Prostate gland (tissue), 2 donors: ENCODE results near the gene DSCAML1. TPM values are rescaled to one million over a fixed set of nuclear protein-coding genes. Genes with fewer than 3 reads are reported as not detected.

Experiments used
- DNase-seq: peaks from one replicate; pipeline ENCODE4 v3.0.0-alpha.2; 2019; ENCODE audit warnings: low spot score
- H3K27ac ChIP-seq, 2 donors: fragments of 200-600 bp; sonication (generic); 2 replicates each; pipeline ENCODE4 v1.5.1; 2017 to 2019
- H3K27me3 ChIP-seq: fragments of 200-600 bp; sonication (generic); replicated peaks from 2 replicates; pipeline ENCODE4 v1.5.1; 2019; ENCODE audit not compliant: insufficient read depth
- H3K36me3 ChIP-seq, 2 donors: fragments of 200-600 bp; sonication (generic); 1 replicate in 1 of 2; 2 replicates in 1 of 2; pipeline versions ENCODE4 v1.5.1 to v1.8.1; 2017 to 2019
- H3K4me1 ChIP-seq: fragments of 200-600 bp; sonication (generic); replicated peaks from 2 replicates; pipeline ENCODE4 v1.5.1; 2019
- H3K4me3 ChIP-seq, 2 donors: fragments of 200-600 bp; sonication (generic); 2 replicates each; pipeline ENCODE4 v1.5.1; 2017 to 2019
- H3K9me3 ChIP-seq: fragments of 200-600 bp; sonication (generic); 2 replicates; pipeline ENCODE4 v1.5.1; 2017
- POLR2A ChIP-seq: fragments of 450-650 bp; IDR thresholded peaks from one replicate; pipeline ENCODE4 v1.6.1; 2016; ENCODE audit warnings: antibody characterized with exemption, mild to moderate bottlenecking
- POLR2AphosphoS5 ChIP-seq: sonication (generic); formaldehyde crosslinking; IDR thresholded peaks from one replicate; pipeline ENCODE4 v1.6.1; 2017; ENCODE audit warnings: antibody characterized with exemption
- WGBS: methylation state at CpG from one replicate; pipeline ENCODE4 v1.1.5; 2018; 5-methylcytosine and 5-hydroxymethylcytosine counted together
- intact Hi-C: fragments of 100-400 bp; cut with DNase I; formaldehyde crosslinking; loops from one replicate; pipeline ENCODE4 v1.14.2; 2022
- total RNA-seq, 2 donors: library from RNA; depleted of rRNA; stranded (reverse); fragments of >200 nt; gene quantifications; one replicate each; pipeline ENCODE4 v1.1.0, GENCODE V29; 2016
- TF ChIP-seq, protein P1 (sequence below), 4 experiments: fragments of 200-600 bp in 2 of 4; fragments of 450-650 bp in 2 of 4; sonication (generic) in 2 of 4; IDR thresholded peaks; 1 replicate in 3 of 4; 2 replicates in 1 of 4; pipeline ENCODE4 v1.5.1; 2016 to 2019; ENCODE audit warnings: antibody characterized with exemption in 4 of 4, mild to moderate bottlenecking in 2 of 4, moderate library complexity in 2 of 4

Gene DSCAML1
- total RNA-seq, 2 donors from 2014 or later = 0.14 to 2.8 TPM

DNA sequence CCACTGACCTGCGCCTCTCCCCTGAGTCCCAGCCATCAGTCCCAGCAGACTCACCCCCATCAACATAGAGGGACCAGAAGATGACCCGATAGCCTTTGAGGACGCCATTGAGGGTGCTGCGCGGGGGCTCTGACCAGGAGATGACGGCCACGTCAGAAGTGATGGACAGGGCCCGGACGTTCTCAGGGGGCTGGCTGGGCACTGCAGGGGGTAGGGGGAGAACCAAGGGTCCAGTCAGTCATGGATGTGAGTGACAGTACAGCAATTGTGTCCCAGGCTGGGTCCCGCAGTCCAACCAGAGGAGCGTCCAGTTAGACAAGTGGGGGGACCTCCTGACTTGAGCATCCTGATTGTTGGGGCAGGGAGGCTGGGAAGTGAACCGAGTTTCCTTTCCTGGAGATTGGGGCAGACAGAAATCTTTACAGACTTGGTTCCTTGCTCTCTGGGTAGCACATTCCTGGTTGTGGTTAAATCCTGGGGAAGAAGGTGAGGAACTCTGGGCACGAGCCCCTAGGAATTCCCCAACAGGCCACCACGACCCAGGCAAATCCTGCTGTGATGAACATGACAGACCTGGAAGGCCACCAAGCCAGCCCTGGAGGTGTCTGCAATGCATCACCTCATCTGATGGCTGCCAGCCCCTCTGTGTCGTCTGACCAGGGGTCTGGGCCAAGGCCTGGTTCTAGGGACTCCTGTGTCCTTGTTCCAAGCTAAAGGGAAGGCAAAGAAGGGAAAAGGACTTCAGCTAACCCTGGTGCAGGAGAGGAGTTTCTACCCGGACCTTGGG is 335.4 kb downstream of the DSCAML1 start:
- Histone ChIP-seq H3K4me1 (no peaks in the 10 kb centered on the region), H3K9me3 (no peaks in the 10 kb centered on the region), H3K27me3 (no peaks in the 10 kb centered on the region), H3K27ac (no peak overlapping the region), H3K36me3 (no peaks in the 10 kb centered on the region), H3K4me3 (no peak overlapping the region)
- 91% methylated on average over 16 of the region's 16 CpGs for WGBS
- intact Hi-C loops = no loop called here
- TF ChIP-seq POLR2AphosphoS5 = no peak
- no peak for DNase-seq

DNA sequence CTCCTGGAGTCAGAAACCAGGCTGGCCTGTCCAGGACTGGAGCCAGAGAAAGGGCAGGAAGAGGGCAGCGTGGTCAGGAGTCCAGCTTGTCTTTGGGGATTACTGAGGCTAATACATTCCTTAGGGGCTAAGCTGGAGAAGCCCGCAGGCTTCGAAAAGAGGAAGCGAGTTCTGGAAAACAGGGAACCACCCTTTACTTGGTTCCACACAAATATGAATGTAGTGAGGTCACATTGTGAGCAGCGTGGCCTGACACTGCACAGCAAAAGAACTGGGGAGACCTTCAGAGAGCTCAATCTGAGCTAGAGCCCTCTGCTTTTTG is 337.1 kb downstream of the DSCAML1 start:
- intact Hi-C loops = no loop called here
- no peak overlapping the region for H3K27ac ChIP-seq
- H3K9me3 ChIP-seq = no peaks in the 10 kb centered on the region
- no peak overlapping the region for H3K4me3 ChIP-seq
- H3K27me3 ChIP-seq = no peaks in the 10 kb centered on the region
- H3K36me3 ChIP-seq = no peaks in the 10 kb centered on the region
- no peaks in the 10 kb centered on the region for H3K4me1 ChIP-seq
- TF ChIP-seq, protein P1, sequence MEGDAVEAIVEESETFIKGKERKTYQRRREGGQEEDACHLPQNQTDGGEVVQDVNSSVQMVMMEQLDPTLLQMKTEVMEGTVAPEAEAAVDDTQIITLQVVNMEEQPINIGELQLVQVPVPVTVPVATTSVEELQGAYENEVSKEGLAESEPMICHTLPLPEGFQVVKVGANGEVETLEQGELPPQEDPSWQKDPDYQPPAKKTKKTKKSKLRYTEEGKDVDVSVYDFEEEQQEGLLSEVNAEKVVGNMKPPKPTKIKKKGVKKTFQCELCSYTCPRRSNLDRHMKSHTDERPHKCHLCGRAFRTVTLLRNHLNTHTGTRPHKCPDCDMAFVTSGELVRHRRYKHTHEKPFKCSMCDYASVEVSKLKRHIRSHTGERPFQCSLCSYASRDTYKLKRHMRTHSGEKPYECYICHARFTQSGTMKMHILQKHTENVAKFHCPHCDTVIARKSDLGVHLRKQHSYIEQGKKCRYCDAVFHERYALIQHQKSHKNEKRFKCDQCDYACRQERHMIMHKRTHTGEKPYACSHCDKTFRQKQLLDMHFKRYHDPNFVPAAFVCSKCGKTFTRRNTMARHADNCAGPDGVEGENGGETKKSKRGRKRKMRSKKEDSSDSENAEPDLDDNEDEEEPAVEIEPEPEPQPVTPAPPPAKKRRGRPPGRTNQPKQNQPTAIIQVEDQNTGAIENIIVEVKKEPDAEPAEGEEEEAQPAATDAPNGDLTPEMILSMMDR (IDR thresholded peaks at IDR 0.05) = no peak
- no peak for TF ChIP-seq POLR2AphosphoS5
- no peak for TF ChIP-seq POLR2A
- no peak for DNase-seq
- WGBS = 81% methylated on average over 5 of the region's 5 CpGs

DNA sequence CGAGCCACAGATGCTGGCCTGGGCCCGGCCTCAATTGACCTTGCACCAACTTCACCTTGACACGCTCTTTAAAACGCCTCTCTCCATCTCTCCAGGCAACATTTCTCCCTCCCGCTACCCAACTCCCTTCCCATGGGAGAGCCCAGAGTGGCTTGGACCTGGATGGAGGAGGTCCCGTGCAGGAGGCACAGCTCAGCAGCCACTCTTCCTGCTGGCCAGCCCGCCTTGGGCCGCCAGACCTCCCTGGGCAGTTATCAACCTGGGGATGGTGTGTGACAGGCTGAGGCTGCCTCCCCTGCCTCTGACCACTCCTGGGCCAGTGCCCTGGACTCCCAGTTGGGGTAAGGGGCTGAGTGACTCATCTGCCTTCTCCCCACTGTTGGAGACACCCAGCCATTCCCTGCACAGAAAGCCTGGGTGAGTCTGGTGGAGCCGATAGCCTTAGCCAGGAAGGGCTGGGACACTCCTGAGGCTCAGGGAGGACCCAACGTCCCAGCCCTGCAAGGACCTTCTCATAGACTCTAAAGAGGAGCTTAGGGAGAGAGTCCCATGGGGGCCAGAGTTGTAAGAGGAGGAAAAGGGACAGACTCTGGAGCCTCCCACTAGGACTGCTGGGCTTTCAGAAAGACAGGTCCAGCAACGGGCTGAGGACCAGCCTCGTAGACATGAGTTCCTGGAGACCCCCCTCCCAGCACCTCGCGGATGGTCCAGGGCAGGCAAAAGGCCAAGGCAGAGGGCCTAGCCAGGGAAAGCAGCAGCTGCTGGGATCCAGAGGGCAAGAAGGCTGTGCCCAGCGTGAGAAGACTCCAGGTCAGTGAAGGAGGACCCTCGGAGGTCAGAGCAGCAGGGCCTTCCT is 337.7 kb downstream of the DSCAML1 start:
- Histone ChIP-seq H3K27me3 (no peaks in the 10 kb centered on the region), H3K36me3 (no peaks in the 10 kb centered on the region), H3K4me3 (no peak overlapping the region), H3K9me3 (no peaks in the 10 kb centered on the region), H3K4me1 (no peaks in the 10 kb centered on the region), H3K27ac (no peak overlapping the region)
- 82% methylated on average over 16 of the region's 16 CpGs for WGBS
- TF ChIP-seq POLR2AphosphoS5 (no peak), POLR2A (no peak)
- TF ChIP-seq, protein P1 (IDR thresholded peaks at IDR 0.05) = no peak
- intact Hi-C loops = no loop called here
- no peak for DNase-seq

DNA sequence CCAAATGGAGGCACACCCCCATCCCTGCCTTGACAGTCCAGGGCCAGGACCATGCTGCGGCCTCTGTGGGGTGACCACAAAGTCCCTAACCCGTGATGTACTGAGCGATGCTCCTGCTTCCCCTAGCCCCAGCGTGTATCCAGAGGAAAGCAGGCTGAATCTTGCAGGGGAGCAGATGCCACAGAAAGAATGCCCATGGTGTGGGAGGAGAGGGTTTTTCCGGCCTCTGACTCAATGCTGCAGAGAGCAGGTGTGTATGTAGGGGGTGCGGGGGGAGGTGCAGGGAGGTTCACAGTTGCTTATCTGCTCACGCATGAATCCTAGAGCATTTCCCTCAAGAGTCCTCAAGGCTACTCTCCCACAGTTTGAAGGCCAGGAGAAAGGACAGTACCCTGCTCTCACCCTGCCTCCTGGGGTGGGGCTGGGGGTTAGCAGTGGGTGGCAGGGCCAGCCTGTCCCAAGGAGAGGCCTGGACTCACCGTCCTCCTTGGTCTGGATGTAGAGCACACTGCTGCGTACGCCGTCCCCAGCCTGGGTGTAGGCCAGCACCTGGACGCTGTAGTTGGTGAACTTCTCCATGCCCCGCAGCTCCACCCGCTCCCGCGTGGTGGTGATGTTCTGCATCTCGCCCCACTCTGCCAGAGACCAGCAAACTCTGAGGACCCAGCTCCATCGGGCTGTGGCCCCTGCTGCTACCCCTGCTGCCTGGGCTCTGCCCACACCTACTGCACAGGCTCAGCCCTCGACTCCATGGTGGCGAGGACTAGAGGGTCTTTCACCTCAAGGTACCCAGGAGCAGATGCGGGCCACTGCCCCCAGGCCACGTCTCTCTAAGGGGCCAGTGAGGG is 338.5 kb downstream of the DSCAML1 start:
- 90% methylated on average over 22 of the region's 22 CpGs for WGBS
- Histone ChIP-seq H3K4me1 (no peaks in the 10 kb centered on the region), H3K36me3 (no peaks in the 10 kb centered on the region), H3K4me3 (no peak overlapping the region), H3K9me3 (no peaks in the 10 kb centered on the region), H3K27me3 (no peaks in the 10 kb centered on the region), H3K27ac (no peak overlapping the region)
- TF ChIP-seq POLR2AphosphoS5 = no peak
- no peak for TF ChIP-seq POLR2A
- TF ChIP-seq, protein P1 (IDR thresholded peaks at IDR 0.05) = no peak
- DNase-seq = no peak
- intact Hi-C loops = no loop called here

DNA sequence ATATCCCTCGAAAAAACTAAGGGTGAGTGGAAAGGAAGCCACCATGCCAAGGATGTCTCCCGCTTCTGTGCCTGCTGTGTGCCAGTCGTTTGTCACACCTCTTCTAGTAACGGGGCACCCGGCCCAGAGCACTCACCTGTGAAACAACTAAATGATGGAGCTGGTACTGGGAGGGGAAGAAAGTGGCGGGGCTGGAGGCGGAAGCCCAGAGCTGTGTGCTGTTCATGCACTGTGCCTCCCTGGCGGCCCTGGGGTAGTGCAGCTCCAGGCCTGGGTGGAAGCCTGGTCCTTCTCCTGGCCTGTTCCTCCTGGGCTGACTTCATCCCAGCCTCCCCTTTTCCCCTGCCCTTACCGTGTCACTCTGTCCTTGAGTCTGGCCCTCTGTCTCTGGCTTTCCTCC is 339.2 kb downstream of the DSCAML1 start:
- no peaks in the 10 kb centered on the region for H3K9me3 ChIP-seq
- no peak overlapping the region for H3K4me3 ChIP-seq
- H3K27me3 ChIP-seq = no peaks in the 10 kb centered on the region
- intact Hi-C loops = no loop called here
- no peaks in the 10 kb centered on the region for H3K36me3 ChIP-seq
- H3K4me1 ChIP-seq = no peaks in the 10 kb centered on the region
- 49% methylated on average over 9 of the region's 9 CpGs for WGBS
- TF ChIP-seq, protein P1 (IDR thresholded peaks at IDR 0.05) = no peak
- TF ChIP-seq POLR2AphosphoS5 = no peak
- TF ChIP-seq POLR2A = no peak
- no peak overlapping the region for H3K27ac ChIP-seq
- DNase-seq = no peak
